Measurements from ENCODE around the gene CDH23.

Gene CDH23

GRCh38 chr10:71812016-71812912 lies 415.5 kb downstream of the CDH23 start:
- no peak for DNase-seq

- DNase-seq, result no peak
Measured at GRCh38 chr10:71812913-71813590, 416.3 kb downstream of the CDH23 start.

GRCh38 chr10:71814922-71815411 lies 418.2 kb downstream of the CDH23 start:
- DNase-seq, result no peak

GRCh38 chr10:71815515-71816130 lies 418.9 kb downstream of the CDH23 start:
- DNase-seq, result no peak

DNA sequence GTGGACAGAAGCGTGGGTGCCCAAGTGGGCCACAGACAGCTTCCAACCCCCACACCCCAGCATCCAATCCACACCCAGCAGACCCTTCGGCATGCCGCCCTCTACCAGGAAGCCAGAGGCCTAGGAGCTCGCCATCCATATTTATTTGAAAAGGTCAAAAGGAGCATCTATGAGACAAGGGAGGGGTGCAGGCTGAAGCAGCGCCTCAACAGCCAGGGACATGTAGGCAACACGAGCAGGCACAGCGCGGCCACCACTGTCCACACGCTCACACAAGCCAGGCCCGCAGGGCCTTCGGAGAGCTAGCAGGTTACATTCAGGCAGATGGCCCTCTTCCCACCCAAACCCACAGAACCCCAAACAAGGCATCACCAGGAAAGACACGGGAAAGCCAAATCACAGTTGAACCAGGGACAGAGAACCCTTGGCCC lies 419.7 kb downstream of the CDH23 start:
- no peak for DNase-seq

- no peak for DNase-seq
Measured at GRCh38 chr10:71816936-71817618, 420.4 kb downstream of the CDH23 start.

- no peak for DNase-seq
Measured at GRCh38 chr10:71817831-71818655, 421.3 kb downstream of the CDH23 start.

DNA sequence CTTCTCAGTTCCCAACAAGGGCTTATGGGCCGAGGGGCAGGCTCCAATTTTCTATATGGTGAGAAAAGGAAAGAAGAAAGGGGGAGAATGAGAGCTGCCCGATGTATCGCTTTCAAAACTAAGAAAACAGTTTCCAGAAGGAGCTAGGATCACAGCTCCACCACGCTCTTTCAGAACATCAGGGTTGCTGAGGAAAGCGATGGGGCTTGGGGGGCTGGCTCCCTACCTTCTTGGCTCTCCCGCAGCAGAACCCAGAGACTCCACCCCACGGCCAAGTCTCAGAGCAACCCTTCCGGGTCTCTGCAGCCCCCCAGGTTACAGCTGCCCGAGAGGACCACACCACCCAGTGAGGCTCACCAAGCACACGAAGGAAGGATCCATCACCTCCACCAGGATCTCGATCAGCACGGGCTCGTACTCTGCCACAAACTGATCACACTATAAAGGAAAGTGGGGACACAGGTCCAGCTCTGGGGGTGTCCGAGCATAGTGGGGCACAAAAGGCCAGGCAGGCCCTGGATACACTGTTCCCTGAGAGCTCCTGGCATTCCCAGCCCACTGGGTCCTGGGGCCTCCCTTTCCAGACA lies 422.0 kb downstream of the CDH23 start:
- DNase-seq, result no peak

DNA sequence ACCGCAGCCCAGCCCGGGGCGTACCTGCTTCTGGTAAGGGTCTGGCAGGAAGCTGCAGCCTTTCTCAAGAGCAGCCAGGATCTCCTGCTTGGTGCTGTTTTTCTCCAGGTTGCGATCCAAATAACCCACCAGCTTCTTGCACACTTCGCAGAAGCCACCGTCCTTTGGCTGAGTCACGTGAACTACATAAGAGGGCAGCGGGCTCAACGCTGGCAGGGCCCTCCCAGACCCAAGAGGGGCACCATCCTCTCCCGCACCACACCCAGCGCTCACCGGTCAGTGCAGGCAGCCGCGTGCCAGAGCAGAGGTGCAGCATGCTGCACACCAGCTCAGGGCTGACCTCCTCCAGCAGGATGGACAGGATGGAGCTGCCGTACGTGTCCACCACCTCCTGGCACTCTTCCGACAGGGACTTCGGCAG lies 422.7 kb downstream of the CDH23 start:
- DNase-seq, result no peak

DNA sequence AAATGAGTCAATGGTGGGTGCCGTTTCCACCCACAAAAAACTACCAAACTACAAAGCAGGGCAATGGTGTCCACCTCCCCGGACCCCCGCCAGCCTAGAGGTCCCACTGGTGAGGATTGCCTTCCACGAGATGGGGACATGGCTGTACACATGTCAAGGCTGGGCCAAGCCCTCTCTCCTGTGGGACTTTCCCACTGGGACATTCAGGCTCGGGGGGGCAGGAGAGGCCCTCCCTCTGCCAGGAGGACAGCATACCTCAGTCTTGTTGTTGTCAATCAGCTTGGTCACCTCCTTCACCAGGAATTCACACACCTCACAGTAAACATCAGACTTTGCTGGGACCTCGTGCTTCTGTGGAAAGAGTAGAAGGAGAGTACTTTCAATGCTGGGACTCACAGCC lies 423.3 kb downstream of the CDH23 start:
- no peak for DNase-seq

- DNase-seq, result no peak
Measured at GRCh38 chr10:71820966-71821365, 424.2 kb downstream of the CDH23 start.

DNA sequence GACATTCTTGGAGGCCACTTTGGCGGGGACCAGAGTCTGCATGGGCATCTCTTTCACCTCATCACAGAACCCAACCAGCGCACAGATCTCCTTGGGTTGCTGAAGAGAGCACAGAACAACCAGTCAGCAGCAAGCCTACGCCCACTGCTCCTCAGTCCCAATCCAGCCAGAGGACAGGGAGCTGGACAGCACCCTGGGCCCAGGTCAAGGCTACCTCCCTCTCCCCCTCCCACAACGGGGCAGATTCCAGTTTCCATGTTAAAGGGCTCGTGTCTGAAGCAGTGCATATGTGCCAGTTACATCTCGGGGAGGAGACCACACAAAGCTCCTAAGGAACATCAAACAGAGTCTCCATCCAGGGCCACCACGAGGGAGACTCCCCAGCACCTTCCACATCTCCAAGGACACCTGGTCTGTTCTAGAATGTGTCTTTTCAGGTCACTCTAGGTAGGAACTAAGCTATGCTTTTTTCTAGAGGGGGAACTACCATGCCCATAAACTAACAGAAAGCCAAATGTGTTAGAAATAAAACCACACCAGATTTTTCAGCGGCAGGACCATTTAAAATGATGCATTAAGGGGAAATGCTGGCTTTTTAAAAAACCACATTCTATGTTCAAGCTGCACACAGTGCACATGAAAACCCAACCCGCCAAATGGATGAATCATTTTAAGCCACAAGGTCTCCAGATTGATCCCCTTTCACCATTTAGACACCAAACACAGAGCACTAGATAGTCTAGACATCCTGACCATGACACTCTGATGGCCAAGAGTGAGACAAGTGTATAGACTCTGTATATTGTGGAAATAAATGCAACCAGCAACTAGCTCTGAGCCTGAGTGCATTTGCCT lies 425.4 kb downstream of the CDH23 start:
- no peak for DNase-seq

GRCh38 chr10:71823356-71823755 lies 426.6 kb downstream of the CDH23 start:
- no peak for DNase-seq

DNA sequence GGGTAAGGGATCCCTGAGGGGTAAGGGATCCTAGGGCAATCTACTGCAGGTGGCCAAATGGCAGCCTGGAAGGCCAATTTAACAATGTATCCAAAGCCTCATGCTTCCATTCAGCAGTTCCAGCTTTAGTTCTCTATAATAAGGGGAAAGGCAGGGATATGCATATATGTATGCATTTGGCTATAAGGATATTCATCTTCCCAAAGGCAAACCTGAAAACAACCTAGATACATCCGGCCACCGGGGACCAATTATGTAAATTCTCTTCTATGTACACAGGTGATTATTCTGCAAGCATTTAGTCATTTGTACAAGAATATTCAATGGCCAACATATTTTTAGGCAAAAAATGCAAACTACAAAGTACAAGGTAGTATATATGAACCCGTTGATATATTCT lies 427.6 kb downstream of the CDH23 start:
- peak; percentile 75 for DNase-seq

DNA sequence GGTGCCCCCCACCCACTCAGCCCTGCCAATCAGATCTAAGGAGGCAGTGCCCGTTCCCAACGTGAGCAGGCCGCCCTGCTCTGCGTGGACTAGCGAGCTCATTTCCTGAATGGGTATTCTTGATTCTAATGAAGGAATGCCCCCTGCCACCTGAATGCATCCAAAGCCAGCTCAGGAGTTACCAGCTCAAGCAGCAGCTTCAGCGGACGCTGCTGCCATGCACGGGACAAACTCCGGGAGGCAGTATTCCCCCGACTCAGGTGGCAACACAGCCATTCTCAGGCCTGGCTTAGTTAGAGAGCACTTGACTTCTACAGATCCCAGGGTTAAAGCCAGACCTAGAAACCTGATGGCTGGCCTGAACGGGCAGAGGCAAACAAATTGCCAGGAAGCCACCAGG lies 428.5 kb downstream of the CDH23 start:
- DNase-seq, result no peak

DNA sequence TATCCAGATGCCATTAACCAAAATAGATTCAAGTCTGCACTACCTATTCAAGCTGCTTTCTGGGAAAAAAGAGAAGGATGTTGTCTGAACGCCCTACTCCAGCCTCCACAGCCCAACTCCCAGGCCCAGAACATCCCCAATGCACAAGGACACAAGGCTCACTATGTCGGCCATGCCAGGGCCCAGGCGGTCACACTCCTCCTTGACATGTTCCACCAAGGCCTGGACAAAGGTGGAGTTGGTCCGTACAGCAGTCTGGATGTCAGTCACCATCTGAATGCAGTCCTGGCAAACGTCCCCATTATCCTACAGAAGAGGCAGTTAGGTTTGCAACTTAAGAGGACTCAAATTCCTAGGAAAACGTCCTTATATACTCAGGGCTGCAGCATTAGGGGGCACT lies 431.1 kb downstream of the CDH23 start:
- no peak for DNase-seq

- no peak for DNase-seq
Measured at GRCh38 chr10:71828702-71829101, 432.0 kb downstream of the CDH23 start.

- no peak for DNase-seq
Measured at GRCh38 chr10:71829171-71829570, 432.5 kb downstream of the CDH23 start.

DNA sequence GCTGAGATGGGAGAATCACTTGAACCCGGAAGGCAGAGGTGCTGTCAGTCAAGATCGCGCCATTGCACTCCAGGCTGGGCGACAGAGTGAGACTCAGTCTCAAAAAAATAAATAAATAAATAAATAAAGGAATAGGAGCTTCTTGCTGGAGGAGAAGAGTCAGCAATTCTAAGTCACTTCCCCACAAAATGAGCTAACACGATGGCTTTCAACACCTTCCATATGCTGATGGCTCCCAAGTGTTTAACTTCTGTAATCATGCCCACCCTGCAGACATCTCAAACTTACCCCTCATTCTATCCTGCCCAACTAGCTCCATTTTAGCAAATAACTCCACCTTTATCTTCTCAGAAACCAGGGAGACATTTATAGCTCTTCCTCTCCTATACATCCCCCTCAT lies 433.2 kb downstream of the CDH23 start:
- DNase-seq, result no peak

DNA sequence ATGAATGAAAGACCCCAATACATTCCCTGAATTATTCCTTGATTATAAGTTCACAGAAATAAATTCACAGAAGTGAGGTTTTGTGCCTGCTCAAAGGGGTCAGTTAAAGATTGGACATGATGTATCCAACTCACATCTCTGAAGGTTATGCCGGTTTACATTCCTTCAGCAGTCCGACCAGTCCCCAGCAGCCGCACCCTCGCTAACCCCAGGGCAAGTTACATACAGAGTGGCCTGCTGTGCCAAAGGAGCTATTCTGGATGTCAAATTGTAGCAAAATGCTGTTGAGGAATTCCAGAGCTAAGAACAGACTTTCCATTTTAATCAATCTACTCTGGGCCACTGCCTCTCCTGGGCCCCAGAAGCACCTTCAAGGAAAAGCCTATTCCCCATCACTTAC lies 434.0 kb downstream of the CDH23 start:
- no peak for DNase-seq
